HCT116 (cell line): Measurements from ENCODE around the gene PLA2G4B. TPM values are rescaled to one million over a fixed set of nuclear protein-coding genes. Genes with fewer than 3 reads are reported as not detected.

Experiments
- ATAC-seq: fragments of 200-7000 bp; cut with Tn5 transposase; 2 replicates; pipeline ENCODE4 v1.9.1; 2020; ENCODE audit warnings: mild to moderate bottlenecking, moderate library complexity
- BruUV-seq: library from RNA; stranded (reverse); fragments of 400-500 nt; replicated peaks from 2 replicates; lab custom pipeline; 2021; lab: Mats Ljungman, UMichigan
- CTCF ChIA-PET: fragments of 300-600 bp; sonication (Branson Sonifier 250); formaldehyde crosslinking; loops from one replicate; lab custom pipeline; 2021; ENCODE audit warnings: antibody characterized with exemption; lab: Charles Lee
- POLR2A ChIA-PET: fragments of 300-600, 350-600 bp; sonication (Branson Sonifier 250); formaldehyde crosslinking; loops from one replicate; lab custom pipeline; 2021; ENCODE audit warnings: antibody characterized with exemption; lab: Charles Lee
- RAD21 ChIA-PET, 2 experiments: fragments of 300-600 bp; sonication (Branson Sonifier 250); formaldehyde crosslinking; loops; one replicate each; lab custom pipeline; 2023; ENCODE audit warnings: low total read pairs in 2 of 2; ENCODE audit not compliant: uncharacterized antibody in 2 of 2, unreplicated experiment in 2 of 2, low non-redundant PET in 1 of 2; lab: Charles Lee
- DNase-seq: peaks from one replicate; pipeline ENCODE4 v3.0.0-alpha.2; 2010; ENCODE audit warnings: low read depth, low spot score
- H2AFZ ChIP-seq: fragments of 200-600 bp; shearing (Covaris generic), sonication (generic); 2 replicates; pipeline ENCODE4 v1.6.1; 2017; ENCODE audit warnings: low read depth, mixed run types, mixed read lengths, antibody characterized with exemption, low read length; ENCODE audit not compliant: poor library complexity, severe bottlenecking
- H3K27ac ChIP-seq: 2 replicates; pipeline ENCODE4 v1.5.1; 2012; ENCODE audit warnings: low read depth, low read length
- H3K27me3 ChIP-seq: fragments of 200-600 bp; sonication (generic); 2 replicates; pipeline ENCODE4 v1.6.1; 2016; ENCODE audit warnings: mixed run types, low read length, mixed read lengths; ENCODE audit not compliant: insufficient read depth
- H3K36me3 ChIP-seq, 2 experiments: fragments of 200-500 bp in 1 of 2; fragments of 200-600 bp in 1 of 2; sonication (Bioruptor generic) in 1 of 2; sonication (generic) in 1 of 2; 2 replicates each; pipeline versions ENCODE4 v1.5.1 to v1.6.1; 2014 to 2016; ENCODE audit warnings: low read length in 2 of 2, inconsistent platforms in 1 of 2, mixed read lengths in 1 of 2, mixed run types in 1 of 2; ENCODE audit not compliant: insufficient read depth in 2 of 2, control insufficient read depth in 1 of 2
- H3K4me1 ChIP-seq, 2 experiments: fragments of 200-600 bp in 1 of 2; sonication (generic) in 1 of 2; 2 replicates each; pipeline versions ENCODE4 v1.5.1 to v1.6.1; 2012 to 2017; ENCODE audit warnings: low read length in 2 of 2, inconsistent platforms in 1 of 2, mild to moderate bottlenecking in 1 of 2, mixed read lengths in 1 of 2, mixed run types in 1 of 2, moderate library complexity in 1 of 2; ENCODE audit not compliant: insufficient read depth in 2 of 2, control insufficient read depth in 1 of 2
- H3K4me2 ChIP-seq: fragments of 200-600 bp; sonication (generic); 2 replicates; pipeline ENCODE4 v1.6.1; 2017; ENCODE audit warnings: mixed run types, low read length, mixed read lengths
- H3K4me3 ChIP-seq, 2 experiments: fragments of 200-600 bp in 1 of 2; sonication (generic) in 1 of 2; replicated peaks in 1 of 2; 2 replicates each; pipeline ENCODE4 v1.5.1; 2011 to 2016; ENCODE audit warnings: low read length in 2 of 2, control low read depth in 1 of 2, low read depth in 1 of 2, mild to moderate bottlenecking in 1 of 2, mixed read lengths in 1 of 2, mixed run types in 1 of 2
- H3K79me2 ChIP-seq: fragments of 200-600 bp; sonication (generic); 2 replicates; pipeline ENCODE4 v1.6.1; 2017; ENCODE audit warnings: mild to moderate bottlenecking, mixed run types, low read length, moderate library complexity, mixed read lengths; ENCODE audit not compliant: insufficient read depth
- H3K9ac ChIP-seq: fragments of 200-600 bp; sonication (generic); 2 replicates; pipeline ENCODE4 v1.6.1; 2016; ENCODE audit warnings: low read length, mixed read lengths
- H3K9me2 ChIP-seq: fragments of 200-600 bp; sonication (generic), shearing (Covaris generic); 2 replicates; pipeline ENCODE4 v1.6.1; 2017; ENCODE audit warnings: mixed run types, mild to moderate bottlenecking, moderate library complexity; ENCODE audit not compliant: insufficient read depth
- H3K9me3 ChIP-seq, 2 experiments: fragments of 200-500 bp in 1 of 2; fragments of 200-600 bp in 1 of 2; sonication (Bioruptor generic) in 1 of 2; sonication (generic) in 1 of 2; 2 replicates each; pipeline ENCODE4 v1.6.1; 2014 to 2017; ENCODE audit warnings: low read length in 2 of 2, mixed read lengths in 2 of 2, inconsistent platforms in 1 of 2, low read depth in 1 of 2, mild to moderate bottlenecking in 1 of 2, mixed run types in 1 of 2, moderate library complexity in 1 of 2; ENCODE audit not compliant: control insufficient read depth in 1 of 2, insufficient read depth in 1 of 2
- H4K20me1 ChIP-seq: fragments of 200-600 bp; sonication (generic), shearing (Covaris generic); 2 replicates; pipeline ENCODE4 v1.6.1; 2017; ENCODE audit warnings: mixed run types, mild to moderate bottlenecking, moderate library complexity; ENCODE audit not compliant: insufficient read depth
- ATF3 ChIP-seq: IDR thresholded peaks from 2 replicates; pipeline ENCODE4 v1.6.1; 2012
- CEBPB ChIP-seq: IDR thresholded peaks from 2 replicates; pipeline ENCODE4 v1.6.1; 2012; ENCODE audit warnings: low read depth
- CTCF ChIP-seq, 3 experiments: fragments of 200-600 bp in 1 of 3; sonication (generic) in 1 of 3; IDR thresholded peaks in 2 of 3; conservative IDR thresholded peaks in 1 of 3; 2 replicates each; pipeline ENCODE4 v1.5.1; 2012 to 2017; ENCODE audit warnings: low read depth in 2 of 3, low read length in 2 of 3, antibody characterized with exemption in 1 of 3, borderline replicate concordance in 1 of 3, control low read depth in 1 of 3, mild to moderate bottlenecking in 1 of 3, mixed read lengths in 1 of 3, mixed run types in 1 of 3, moderate library complexity in 1 of 3; ENCODE audit not compliant: insufficient read depth in 1 of 3
- EGR1 ChIP-seq: IDR thresholded peaks from 2 replicates; pipeline ENCODE4 v1.6.1; 2012; ENCODE audit warnings: low read depth
- EZH2 ChIP-seq: fragments of 200-600 bp; sonication (generic); IDR thresholded peaks from 2 replicates; pipeline ENCODE4 v1.6.1; 2017; ENCODE audit warnings: antibody characterized with exemption, mixed run types
- EZH2phosphoT487 ChIP-seq: fragments of 200-600 bp; IDR thresholded peaks from 2 replicates; pipeline ENCODE4 v1.6.1; 2018; ENCODE audit warnings: antibody characterized with exemption, borderline replicate concordance
- FOSL1 ChIP-seq: IDR thresholded peaks from 2 replicates; pipeline ENCODE4 v1.6.1; 2012; ENCODE audit warnings: low read depth
- JUND ChIP-seq: IDR thresholded peaks from 2 replicates; pipeline ENCODE4 v1.6.1; 2012
- MAX ChIP-seq: IDR thresholded peaks from 2 replicates; pipeline ENCODE4 v1.6.1; 2012
- POLR2A ChIP-seq: IDR thresholded peaks from 2 replicates; pipeline ENCODE4 v1.7.0; 2011; ENCODE audit warnings: borderline replicate concordance; ENCODE audit not compliant: insufficient read depth, insufficient read length; ENCODE audit errors: extremely low read depth
- POLR2AphosphoS5 ChIP-seq: IDR thresholded peaks from 2 replicates; pipeline ENCODE4 v1.6.1; 2011; ENCODE audit warnings: mild to moderate bottlenecking, low read depth, low read length, moderate library complexity
- REST ChIP-seq: IDR thresholded peaks from 2 replicates; pipeline ENCODE4 v1.6.1; 2012; ENCODE audit warnings: low read depth
- SIN3A ChIP-seq: IDR thresholded peaks from 2 replicates; pipeline ENCODE4 v1.6.1; 2012; ENCODE audit warnings: low read depth
- SP1 ChIP-seq: IDR thresholded peaks from 2 replicates; pipeline ENCODE4 v1.6.1; 2012; ENCODE audit warnings: low read depth
- SRF ChIP-seq: IDR thresholded peaks from 2 replicates; pipeline ENCODE4 v1.6.1; 2012; ENCODE audit warnings: low read depth
- TCF7L2 ChIP-seq: IDR thresholded peaks from 2 replicates; pipeline ENCODE4 v1.7.0; 2011; ENCODE audit warnings: borderline replicate concordance, inconsistent platforms; ENCODE audit not compliant: insufficient read depth, insufficient read length; ENCODE audit errors: extremely low read depth
- YY1 ChIP-seq: IDR thresholded peaks from 2 replicates; pipeline ENCODE4 v1.6.1; 2011; ENCODE audit warnings: low read length, low read depth, moderate library complexity, mild to moderate bottlenecking; ENCODE audit not compliant: insufficient replicate concordance; ENCODE audit errors: extremely low read depth
- ZBTB33 ChIP-seq: IDR thresholded peaks from 2 replicates; pipeline ENCODE4 v1.6.1; 2011; ENCODE audit warnings: mild to moderate bottlenecking, low read length, moderate library complexity; ENCODE audit not compliant: insufficient replicate concordance; ENCODE audit errors: extremely low read depth
- ZFX ChIP-seq: fragments of 450-650 bp; IDR thresholded peaks from 2 replicates; pipeline ENCODE4 v1.6.1; 2017
- ZNF274 ChIP-seq: fragments of 200-500 bp; sonication (Bioruptor generic); IDR thresholded peaks from 2 replicates; pipeline ENCODE4 v1.6.1; 2014; ENCODE audit warnings: mild to moderate bottlenecking, low read depth, low read length, inconsistent platforms
- intact Hi-C: fragments of 100-400 bp; cut with micrococcal nuclease; formaldehyde crosslinking; loops from 2 replicates; pipeline ENCODE4 v1.10.0; 2022
- total RNA-seq: library from RNA; stranded (reverse); gene quantifications from one replicate; pipeline ENCODE4 v1.2.1, GENCODE V29; 2021; ENCODE audit not compliant: unreplicated experiment

Gene PLA2G4B
- total RNA-seq, 1 experiment from 2014 or later = 4.7 TPM

GRCh38 chr15:41882689-41883483 lies 44.2 kb downstream of the PLA2G4B start:
- TF ChIP-seq ZBTB33 = no peak
- no peak for TF ChIP-seq ZNF274
- TF ChIP-seq JUND = no peak
- no peak for TF ChIP-seq EGR1
- TF ChIP-seq MAX = no peak
- no peak for TF ChIP-seq REST
- TF ChIP-seq YY1 = no peak
- TF ChIP-seq CEBPB = no peak
- TF ChIP-seq ZFX = no peak
- no peak for TF ChIP-seq CTCF (IDR thresholded peaks at IDR 0.05 in 2 of 3, conservative IDR thresholded peaks at IDR 0.05 in 1 of 3; ENCODE audit: borderline replicate concordance in 1 of 3, insufficient read depth in 1 of 3, low read depth in 2 of 3, low read length in 2 of 3)
- no peak for TF ChIP-seq POLR2A
- no peak for TF ChIP-seq SP1
- TF ChIP-seq SIN3A = no peak
- no peak for TF ChIP-seq TCF7L2
- TF ChIP-seq SRF = no peak
- TF ChIP-seq POLR2AphosphoS5 = no peak
- no peak for TF ChIP-seq ATF3
- TF ChIP-seq EZH2phosphoT487 = no peak
- TF ChIP-seq EZH2 = no peak
- TF ChIP-seq FOSL1 = no peak
- Histone ChIP-seq H3K27me3 (no peaks in the 10 kb centered on the region), H2AFZ (no peak overlapping the region), H4K20me1 (no peaks in the 10 kb centered on the region), H3K4me1 (no peaks in the 10 kb centered on the region), H3K9me3 (no peaks in the 10 kb centered on the region), H3K4me2 (no peak overlapping the region), H3K9ac (no peak overlapping the region), H3K27ac (no peak overlapping the region), H3K36me3 (no peaks in the 10 kb centered on the region), H3K79me2 (no peaks in the 10 kb centered on the region), H3K4me3 (no peak overlapping the region), H3K9me2 (no peaks in the 10 kb centered on the region)
- intact Hi-C loops = no loop called here
- ChIA-PET POLR2A (no interaction called here), CTCF (no interaction called here), RAD21 (no interaction called here)
- no peak for ATAC-seq
- no peak for DNase-seq
- BruUV-seq = no TSS peak
